GM19463 (cell line): ENCODE data around the gene EHBP1.

Source experiments
- ATAC-seq: cut with Tn5 transposase; IDR thresholded peaks from one replicate; pipeline ENCODE4 v1.9.1; 2021; ENCODE audit warnings: mild to moderate bottlenecking, moderate library complexity; ENCODE audit not compliant: unreplicated experiment

Gene EHBP1

DNA sequence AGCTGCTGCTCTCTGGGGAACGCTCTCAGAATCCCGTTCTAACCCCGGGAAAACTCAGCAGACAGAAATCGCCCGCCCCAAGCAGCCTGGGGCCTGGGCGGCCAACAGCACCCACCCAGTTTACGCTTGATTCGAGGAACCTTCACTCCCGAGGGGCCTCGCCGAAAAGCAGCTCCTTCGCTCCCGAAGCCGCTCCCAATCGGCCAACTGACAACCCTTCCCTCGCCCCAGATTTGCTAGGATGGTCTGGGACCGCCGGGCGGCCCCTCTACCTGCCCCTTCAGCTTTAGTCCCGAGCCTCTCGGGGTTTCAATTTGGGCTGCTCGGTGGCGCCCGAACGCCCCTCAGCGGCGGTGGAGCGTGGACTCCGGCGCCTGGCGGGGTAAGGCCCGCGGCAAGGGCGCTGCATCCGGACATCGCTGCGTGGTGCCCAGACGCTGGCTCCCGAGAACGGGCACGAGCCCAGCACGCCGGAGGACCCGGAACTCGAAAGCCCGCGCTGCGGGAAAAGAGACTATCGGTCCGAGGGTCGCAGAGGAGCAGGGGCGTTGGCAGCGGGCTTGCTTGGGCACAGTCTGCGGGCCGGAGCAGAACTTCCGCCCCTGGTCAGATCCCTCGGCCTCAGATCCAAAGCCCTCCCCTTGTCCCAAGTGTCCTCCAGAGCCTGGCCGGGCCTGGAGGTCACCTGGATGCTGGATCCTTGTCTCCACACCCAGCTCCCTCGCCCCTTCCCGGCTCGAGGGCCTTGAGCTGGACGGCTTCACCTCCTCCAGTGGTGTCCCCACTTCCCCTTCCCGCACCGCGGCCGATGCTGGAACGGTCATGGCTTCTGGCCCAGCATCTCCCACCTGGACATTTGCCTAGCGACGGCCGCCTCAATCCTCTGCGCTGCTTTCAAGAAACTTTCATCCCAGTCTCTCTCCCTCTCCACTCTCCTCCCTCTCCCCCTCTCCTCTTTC lies 342.1 kb downstream of the EHBP1 start:
- no peak for ATAC-seq

DNA sequence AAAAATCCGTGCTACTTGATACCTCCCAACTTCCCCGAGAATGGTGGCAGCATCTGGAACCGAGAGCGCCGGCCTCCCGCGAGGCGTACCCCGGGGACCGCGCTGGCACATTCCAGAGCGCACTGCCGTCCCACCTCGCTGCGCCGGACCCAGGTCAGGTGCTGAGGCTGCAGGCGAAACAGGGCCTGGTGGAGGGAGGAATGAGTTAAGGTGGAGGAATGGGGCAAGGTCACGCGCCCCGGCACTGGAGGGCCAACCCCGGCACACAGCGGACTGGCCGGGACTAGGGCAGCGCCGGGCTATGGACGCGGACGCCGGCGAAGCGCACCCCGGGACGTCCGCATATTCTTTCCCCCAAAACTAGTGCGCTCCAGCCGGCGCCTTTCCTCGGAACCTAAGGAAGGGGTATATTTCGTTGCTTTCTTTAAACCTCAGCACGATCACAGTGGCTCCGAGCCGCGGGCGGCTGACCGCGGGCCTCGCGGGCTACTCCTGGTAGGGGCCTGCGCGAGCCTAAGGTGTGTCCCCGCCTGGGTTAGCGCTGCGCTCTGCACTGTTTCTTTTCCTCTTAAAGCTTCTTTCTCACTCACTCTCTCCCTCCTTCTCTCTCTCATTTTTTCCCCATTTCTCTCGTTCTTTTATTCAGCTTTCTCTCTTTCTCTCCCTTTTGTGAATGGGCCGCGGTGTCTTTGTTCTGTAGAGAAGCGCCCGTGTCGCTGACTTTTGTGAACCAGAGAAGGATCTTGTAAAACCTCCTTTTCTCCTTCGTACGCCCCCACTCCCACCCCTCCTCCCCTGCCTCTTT lies 343.1 kb downstream of the EHBP1 start:
- no peak for ATAC-seq

DNA sequence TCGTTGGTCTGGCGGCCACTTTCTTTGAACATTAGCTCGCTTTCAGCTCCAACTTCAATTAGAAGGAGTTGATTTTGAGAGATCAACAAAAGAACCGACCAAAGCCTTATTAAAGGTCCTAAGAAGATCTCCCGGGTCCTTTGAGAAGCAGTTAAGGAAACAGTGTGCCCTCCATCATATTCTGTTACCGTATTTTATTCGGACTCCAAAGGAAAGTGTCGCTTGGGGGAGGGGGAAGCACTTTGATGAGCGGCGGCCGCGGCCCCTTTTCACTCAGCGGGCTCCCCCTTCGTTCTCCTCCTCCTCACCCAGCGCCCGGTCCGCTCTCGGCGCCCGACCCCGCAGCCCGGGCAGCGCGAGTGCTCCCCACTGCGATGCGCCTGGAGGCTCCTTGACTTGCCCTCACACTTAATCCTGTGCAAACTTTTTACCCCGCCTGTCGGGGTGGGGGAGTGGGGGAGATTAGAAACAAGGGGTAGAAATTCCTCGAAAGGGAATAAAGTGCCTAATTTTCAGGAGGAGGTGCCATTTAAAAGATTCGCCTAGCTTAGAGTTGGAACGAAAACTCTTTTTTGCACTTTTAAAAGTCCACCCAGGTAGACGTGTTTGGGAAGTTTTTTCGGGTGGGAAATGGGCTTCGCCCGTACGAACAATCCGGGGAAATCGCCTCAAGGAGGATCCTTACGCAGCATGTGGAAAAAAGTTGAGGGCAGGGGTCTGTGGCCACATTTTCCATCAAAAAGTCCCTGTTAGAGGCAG lies 343.9 kb downstream of the EHBP1 start:
- no peak for ATAC-seq

DNA sequence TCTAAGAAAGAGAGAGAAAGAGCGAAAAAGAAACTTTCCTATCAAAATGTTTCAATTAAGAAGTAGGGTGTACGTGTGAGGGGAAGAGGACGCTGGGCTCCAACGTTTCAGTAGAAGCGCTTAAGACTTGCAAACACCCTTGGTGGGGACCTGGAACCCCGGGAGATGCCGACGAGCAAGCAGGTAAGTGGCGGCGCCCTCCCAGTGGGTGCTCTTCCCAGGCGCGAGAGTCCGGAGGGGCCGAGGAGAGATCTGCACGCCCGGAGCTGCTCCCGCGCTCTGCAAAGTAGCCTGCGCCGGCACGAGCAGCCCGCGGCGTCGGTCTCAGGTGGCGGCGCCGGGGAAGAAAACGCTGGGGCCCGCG lies 344.4 kb downstream of the EHBP1 start:
- peak; percentile 24 for ATAC-seq

DNA sequence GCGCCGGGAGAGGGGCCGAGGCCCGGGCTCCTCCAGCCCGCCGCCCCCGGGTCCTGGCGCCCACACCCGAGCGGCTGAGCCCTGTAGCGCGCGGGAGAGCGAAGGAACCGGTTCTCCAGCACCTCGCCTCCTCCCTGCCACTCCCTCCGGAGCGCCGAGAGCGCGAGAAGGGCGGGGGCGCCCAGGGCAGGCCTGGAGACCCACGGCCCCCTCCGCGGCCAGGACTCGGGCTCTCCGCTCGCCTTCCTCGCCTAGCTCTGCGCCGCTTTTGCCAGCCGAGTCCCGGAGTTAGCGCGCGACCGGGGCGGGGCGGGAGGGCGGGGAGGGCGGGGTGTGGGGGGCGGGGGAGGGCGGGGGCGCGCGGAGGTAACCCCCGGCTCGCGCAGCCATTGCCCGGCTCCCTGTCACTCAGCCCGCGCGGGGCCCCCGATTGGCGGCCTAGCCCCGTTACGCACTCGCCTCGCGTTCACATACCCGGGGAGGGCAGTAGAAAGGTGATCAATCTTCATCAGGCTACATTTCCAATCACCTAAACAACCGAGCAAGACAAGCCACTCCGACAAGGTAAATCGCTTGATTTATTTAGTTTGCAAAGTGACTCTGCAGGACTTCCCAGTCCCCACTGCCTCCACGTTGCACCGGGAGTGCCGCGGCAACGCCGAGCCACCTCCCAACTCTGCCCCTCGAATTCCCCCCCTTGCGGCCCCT lies 345.0 kb downstream of the EHBP1 start, which contains the start of gene OTX1:
OTX1 (plus strand) TSS at position 497 of the 708 bp plus-strand sequence. CDS start 2,161 bp downstream, outside the sequence.
- peak; percentile 81 for ATAC-seq

DNA sequence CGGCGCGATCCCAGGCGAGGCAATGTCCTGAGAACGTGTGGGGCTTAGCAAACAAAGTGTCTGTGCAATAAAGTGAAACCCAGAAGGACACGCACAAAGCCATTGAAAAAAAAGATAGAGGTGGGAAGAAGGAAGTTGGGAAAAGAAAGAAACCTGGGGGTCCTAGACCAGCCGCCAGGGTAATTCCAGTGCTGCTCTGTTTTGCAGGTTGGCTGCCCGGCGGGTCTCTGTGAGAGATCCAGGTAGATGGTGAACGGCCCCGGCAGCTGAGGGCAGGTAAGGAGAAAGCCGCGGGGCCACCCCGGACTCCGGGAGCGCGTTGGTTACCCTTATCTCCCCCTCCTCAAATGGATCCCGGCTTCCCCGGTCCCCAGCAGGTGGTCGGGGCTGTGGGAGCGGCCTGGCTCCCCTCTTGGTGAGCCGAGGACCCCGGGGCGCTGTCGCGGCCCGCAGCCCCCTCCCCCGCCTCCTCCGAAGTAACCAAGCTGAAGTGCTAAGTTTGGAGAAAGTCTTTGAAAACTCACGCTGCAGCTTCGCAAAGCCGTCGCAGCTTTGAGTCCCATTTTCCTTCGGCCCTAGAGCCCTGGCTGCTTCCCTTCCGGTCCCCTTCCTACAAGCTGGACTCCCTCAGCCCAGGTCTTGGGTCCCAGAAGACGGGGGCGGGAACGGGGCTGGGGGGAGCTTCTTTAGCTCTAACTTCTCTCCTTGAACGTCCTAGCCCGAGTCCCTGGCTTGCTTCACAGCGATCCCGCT lies 345.7 kb downstream of the EHBP1 start:
- ATAC-seq, result no peak

DNA sequence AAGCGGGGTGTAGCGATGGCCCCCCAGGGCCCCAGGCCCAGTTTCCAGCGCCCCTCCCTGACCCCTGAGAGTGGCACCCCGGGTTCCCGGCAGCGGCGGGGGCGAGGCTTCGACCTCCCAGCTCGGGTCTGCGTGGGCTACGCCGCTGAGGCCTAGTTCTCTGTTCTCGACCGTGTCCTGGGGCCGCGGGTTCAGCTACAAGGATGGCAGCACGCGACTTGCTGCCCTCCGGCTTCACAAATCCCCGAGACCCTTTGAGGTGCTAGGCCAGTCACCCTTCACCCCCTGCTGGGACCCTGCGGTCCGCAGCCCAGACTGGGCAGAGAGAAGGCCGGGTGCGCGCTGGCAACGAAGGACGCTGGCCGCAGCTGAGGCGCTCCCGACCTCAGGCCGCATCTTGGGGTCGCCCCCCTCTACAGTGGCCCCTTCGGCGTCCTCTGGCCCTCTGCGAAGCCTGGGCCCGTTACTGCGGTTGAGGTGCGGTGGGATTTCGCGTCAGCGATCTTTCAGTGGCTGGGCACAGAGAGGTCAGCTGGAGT lies 346.4 kb downstream of the EHBP1 start:
- no peak for ATAC-seq

DNA sequence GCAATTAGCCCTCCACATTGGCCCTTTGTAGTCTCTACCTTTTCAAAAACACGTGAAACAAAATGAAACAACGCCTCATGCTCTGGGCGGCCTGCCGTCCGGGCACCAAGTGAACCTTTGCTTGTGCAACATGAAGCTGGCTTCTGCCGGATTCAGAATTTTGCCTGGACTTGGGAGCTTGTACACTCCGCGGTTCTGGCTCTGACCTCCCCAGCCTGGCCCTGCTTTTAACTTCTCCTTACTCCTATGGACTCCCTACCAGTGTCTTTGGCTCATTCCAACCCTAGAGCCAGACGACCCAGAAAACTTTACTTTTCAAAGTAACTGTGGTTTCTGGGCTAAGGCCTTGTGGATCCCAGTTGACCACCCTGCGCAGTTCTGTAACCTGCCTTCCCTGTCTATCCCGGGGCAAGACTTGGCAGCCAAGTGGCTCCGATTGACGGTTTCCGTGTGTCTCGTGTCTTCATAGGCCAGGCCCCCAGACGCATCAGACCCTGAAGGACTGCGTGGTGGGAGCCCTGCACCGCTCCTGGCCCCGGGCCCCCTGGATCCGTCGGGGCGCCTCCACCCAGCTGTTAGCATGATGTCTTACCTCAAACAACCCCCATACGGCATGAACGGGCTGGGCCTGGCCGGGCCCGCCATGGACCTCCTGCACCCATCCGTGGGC lies 347.0 kb downstream of the EHBP1 start:
- ATAC-seq, result no peak

DNA sequence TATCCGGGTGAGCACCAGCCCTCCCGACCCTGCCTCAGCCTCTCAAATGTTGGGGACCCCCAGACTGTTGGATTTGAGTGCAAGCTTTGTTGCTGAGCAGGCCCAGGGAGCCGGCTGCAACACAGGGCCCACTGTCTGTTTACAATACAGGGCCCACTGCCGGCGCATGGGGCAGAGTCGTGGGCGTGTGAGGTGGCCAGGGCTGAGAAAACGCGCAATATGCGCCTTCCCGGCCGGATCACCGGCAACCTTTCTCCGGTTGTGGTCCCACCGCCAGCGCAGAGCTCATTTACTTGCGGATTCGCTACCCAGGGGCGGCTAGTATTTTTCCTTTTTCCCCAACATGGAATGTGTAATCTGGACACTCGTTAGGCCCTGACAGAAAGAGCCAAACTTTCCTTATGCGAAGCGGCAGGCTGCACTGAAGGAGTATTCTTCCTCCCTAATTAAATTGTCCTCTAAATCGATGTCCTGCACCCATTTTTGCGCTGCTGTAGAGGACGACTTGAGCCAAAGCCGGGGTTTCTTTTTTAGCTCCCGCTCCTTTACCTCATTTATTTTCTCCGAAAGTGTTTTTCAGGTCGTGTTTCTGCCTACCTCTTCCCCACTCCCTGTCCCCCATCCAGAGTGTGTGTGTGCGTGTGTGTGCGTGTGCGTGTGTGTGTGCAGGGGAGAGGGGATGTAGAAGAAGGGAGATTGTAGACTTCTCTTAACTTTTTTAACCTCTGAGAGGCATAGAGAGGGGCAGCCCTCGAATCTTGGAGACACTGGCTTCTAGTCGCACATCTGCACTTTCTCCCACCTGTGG lies 347.8 kb downstream of the EHBP1 start:
- ATAC-seq, result no peak

DNA sequence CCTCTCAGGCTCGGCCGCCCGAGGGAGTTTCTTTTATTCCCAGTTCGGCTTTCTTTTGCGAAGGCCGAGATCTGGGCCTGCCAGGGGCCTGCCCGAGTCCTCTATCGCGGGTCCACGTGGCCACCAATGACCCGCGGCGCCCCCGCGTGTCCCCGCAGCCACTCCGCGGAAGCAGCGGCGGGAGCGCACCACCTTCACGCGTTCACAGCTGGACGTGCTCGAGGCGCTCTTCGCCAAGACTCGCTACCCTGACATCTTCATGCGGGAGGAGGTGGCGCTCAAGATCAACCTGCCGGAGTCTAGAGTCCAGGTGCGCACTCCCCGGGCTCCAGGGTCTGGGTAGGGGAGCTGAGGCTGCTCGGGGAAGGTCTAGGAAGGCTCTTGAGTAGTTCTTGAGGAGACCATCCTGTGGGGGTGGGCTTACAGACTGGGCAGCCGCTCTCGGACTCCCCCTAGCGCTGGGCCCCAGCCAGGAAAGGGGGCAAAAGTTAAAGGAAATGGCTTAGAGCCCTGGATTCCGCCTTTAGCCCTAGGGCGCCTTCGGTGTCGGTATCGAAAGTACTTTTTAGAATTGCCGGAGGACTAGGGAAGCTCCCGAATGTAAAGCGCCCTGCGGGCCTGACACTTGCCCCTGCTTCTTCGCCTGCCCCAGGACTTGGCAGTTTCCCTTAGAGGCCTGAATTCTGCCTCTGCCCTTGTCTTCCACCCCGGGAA lies 348.5 kb downstream of the EHBP1 start:
- ATAC-seq, result no peak

DNA sequence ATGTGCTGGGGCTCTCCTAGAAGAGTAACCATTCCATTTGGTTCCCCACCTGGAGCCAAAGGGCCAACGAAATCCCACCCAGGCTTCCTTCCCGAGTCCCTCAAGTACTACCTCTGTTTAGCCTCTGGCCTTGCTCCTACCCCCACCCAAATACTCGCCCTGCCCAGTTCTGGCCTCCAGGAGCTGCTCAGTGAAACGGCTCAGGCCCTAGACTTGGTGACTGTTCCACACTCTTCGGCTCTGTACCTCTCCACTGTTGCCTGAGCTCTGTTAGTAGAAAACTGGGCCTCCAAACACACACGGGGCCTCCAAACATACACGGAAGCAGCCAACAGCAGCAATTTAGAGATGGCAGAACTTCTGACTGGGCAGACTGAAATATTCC lies 349.3 kb downstream of the EHBP1 start:
- ATAC-seq, result no peak

DNA sequence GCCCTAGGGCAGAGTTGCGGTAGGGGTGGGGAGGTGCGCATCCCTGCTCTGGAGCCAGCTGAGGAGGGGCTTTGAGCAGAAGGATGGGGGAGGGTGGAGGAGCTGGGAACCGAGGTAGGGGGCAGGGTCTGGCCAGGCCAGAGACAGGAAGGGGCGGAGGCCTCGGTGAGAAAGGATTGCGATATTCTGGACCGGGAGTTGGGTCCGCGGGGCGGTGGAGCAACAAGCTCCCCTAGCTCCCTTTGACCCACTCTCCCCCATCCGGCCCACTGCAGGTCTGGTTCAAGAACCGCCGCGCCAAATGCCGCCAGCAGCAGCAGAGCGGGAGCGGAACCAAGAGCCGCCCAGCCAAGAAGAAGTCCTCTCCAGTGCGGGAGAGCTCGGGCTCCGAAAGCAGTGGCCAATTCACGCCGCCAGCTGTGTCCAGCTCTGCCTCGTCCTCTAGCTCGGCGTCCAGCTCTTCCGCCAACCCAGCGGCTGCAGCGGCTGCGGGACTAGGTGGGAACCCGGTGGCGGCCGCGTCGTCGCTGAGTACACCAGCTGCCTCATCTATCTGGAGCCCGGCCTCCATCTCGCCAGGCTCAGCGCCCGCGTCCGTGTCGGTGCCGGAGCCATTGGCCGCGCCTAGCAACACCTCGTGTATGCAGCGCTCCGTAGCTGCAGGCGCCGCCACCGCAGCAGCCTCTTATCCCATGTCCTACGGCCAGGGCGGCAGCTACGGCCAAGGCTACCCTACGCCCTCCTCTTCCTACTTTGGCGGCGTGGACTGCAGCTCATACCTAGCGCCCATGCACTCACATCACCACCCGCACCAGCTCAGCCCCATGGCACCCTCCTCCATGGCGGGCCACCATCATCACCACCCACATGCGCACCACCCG lies 350.0 kb downstream of the EHBP1 start:
- no peak for ATAC-seq

DNA sequence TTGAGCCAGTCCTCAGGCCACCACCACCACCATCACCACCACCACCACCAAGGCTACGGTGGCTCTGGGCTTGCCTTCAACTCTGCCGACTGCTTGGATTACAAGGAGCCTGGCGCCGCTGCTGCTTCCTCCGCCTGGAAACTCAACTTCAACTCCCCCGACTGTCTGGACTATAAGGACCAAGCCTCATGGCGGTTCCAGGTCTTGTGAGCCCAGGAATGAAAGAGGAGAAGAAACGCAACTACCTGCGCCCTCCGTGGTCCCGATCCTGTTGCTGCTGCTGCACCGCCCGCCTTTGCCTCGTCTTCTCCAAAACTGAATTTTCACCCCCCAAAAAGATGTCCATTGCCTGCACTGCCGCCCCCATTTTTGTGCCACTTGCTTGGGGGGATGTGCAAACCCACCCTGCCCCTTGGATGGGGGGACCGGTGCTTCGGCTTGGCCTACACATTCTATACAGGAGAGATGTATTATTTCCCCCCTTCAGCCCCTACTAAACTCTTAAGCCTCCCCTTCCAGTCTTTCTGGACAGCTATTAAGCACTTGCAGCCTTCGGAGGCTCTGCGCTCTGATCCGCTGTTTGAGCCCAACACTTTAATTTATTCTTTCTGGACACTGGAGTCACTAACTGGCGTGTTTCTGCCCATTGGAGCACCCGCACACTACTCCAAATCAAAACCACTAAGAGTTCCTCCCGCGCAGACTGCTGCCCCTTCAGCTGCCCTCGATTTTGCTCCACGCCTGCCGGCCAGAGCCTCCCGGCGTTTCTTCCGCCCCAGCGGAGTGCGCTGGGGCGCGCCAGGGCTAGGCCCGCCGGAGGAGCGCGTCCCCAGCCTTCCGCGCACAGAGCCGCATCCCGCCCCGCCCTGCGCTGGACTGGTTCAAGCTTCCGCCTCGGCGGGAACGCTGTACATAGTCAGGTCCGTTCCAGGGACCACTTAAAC lies 350.9 kb downstream of the EHBP1 start:
- peak; percentile 42 for ATAC-seq

DNA sequence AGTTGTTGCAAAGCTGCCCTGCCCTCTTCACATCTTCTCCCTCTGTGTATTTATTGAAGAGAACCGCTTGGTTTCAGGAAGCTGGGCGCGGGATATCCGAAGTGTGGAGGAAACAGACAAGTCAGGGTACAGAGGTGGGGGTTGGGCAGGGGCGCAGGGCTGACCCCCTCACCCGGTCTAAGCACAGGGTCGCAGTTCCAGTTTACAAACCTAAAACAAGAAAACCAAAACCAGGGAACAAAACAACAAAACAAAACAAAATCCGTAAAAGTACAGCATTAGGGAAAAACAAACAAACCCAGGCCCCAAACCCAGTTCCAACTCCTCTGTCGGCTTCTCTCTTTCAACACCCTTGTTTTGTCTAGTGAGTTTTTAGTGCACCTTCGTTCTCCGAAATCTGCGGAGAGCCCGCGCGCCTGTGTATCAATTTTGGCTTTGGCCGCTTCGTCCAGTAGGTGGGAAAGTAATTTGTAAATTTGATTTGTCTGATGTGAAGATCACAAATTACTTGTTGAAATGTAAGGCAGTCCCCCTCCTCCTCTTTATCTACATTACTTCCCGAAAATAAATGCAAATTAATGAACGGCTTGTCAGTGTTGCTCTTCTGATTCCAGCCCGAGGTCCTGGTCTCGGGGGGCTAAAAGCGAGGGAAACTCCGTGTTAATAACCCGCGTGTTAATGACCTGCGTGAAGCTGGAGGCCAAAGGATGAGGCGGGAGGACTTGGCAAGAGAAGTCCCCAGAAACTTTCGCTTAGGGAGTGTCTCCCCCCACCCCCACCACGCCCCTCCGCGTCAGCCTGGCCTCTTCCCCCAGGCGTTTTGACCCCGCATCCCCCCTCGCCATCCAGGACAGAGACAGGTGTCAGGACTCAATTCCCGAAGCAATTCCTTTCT lies 352.0 kb downstream of the EHBP1 start:
- no peak for ATAC-seq
